HG02981 (cell line): Measurements from ENCODE around the gene LETMD1.
"Not testable (repeated sequence)": the region's sequence is repeated elsewhere in the genome, so short reads cannot be mapped to it uniquely, and the experiment has no call there.

Source experiments
- ATAC-seq: cut with Tn5 transposase; IDR thresholded peaks from one replicate; pipeline ENCODE4 v1.9.1; 2021; ENCODE audit warnings: mild to moderate bottlenecking, moderate library complexity; ENCODE audit not compliant: unreplicated experiment

The LETMD1 gene

DNA sequence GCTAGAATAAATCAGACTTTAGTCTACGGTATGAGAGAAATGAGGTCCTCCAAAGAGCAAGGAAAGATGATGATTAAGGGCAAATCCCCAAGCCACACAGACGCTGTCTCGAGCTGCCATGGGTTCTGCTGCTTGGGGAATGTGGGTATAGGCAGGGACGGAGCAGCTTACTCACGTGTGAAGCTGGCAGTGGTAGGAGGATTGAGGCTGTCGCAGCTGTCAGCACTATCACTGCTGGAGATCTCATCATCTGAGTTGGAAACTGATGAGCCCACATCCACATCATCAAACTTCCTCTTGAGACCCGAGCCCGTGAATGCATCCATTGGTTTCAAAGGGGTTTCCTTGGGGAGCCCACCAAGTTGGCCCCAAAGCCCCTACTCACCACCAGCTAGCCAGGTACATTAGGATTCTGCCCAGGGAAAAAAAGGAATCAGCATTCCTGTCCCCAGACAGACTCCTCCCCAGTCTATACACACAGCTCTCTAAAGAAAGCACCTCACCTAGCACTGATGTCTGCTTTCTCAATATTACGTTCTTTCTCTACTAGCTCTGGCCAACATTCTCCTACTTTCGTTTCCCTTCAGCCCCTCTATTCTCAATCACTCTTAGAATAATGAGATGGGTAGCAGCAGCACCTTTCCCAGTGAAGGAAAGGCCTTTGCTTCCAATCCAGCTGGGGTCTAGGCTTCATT is 28.3 kb downstream of the LETMD1 start:
- ATAC-seq: no peak

DNA sequence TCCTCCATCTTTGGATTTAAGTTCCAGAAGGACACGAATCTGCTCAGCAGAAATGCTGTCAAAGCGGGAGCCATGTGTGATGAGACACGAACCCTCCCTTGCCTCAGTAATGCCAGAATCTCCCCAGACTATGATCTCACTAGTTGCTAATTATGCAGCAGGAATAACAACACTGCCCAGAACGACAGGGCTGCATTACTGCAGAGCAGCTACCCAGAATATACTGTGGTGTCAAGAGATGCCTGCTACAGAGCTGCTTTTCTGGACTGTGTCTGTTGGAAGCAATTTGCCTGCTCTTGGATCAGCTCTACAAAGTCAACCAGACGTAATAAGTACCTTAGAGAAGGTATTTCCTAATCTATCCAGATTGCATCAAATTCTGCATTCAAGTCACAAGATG is 29.8 kb downstream of the LETMD1 start:
- ATAC-seq: no peak

DNA sequence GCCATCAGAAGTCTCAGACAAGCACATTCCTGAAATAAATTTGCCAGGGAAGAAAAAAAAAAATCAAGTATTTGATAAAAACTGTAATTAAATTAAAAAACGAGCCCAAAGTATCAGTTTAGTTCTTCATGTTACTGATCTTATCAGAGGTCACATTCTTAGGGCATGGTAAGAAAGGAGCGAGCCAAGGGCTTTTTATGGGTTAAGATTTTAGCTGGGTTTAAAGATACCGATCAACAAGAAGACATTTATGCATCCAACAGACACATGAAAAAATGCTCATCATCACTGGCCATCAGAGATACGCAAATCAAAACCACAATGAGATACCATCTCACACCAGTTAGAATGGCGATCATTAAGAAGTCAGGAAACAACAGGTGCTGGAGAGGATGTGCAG is 30.2 kb downstream of the LETMD1 start:
- not testable (repeated sequence) for ATAC-seq

DNA sequence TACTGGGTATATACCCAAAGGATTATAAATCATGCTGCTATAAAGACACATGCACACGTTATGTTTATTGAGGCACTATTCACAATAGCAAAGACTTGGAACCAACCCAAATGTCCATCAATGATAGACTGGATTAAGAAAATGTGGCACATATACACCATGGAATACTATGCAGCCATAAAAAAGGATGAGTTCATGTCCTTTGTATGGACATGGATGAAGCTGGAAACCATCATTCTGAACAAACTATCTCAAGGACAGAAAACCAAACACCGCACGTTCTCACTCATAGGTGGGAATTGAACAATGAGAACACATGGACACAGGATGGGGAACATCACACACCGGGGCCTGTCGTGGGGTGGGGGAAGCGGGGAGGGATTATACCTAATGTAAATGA is 30.7 kb downstream of the LETMD1 start:
- not testable (repeated sequence) for ATAC-seq

DNA sequence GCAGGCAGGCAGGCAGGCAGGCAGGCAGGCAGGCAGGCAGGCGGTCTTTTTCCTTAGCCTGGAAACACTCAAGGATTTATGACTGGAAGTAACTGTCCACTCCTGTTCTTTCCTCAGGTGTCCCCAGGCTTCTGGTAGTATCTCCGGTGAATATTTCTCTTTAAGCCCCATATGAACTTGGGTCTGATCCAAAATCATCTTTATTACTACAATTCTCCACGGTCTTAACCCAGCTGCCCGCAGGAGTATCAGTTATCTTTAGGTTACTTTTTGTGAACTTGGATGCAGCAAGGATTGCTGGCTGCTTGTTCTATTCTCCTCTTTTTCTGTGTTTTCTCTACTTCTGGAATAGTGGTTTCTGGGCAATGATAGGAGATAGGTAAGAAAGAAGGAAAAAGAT is 32.0 kb downstream of the LETMD1 start:
- no peak for ATAC-seq

DNA sequence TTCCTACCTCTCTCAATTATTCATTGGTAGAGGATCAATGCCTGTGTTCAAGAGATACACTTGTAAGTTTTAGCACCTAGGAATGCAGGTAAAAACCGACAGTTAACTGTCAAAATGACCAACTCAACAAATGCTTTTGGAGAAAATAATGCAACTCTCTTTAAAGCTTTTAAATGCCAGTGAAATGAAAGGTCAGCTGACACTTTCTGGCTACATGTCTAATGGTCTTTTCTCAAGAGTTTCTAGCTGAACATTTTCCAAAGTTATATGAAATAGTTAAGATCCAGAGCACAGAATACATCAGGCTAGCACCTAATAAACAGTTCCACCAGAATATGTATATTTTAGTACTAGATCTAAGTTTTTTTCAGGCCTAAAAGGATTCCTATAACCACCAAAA is 33.3 kb downstream of the LETMD1 start:
- no peak for ATAC-seq

DNA sequence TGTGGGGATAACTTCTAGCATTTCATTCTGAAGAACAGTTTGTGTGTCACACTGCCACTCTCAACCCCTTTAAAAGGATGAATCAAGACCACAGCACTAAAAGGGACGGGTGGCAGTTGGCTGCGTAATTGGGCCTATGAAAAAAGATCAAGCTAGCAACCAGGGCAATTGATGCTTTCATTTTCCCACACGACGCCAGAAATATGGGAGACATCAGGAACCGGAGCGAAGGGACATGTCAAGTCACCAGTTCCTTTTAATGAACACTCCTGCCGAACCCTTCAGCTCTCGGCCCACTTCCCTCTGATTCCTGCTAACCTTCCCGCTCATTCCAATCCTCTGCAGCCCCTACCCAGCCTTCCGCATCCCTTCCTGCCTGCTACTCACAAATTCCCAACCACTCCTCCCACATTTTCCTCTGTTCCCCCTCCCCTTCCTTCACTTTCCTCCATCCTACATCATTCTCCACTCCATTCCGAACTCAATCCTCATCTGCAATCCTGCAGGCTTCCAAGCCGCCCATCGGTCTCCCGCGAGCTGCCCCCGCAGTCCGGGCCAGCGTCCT is 34.5 kb downstream of the LETMD1 start:
- ATAC-seq: no peak

DNA sequence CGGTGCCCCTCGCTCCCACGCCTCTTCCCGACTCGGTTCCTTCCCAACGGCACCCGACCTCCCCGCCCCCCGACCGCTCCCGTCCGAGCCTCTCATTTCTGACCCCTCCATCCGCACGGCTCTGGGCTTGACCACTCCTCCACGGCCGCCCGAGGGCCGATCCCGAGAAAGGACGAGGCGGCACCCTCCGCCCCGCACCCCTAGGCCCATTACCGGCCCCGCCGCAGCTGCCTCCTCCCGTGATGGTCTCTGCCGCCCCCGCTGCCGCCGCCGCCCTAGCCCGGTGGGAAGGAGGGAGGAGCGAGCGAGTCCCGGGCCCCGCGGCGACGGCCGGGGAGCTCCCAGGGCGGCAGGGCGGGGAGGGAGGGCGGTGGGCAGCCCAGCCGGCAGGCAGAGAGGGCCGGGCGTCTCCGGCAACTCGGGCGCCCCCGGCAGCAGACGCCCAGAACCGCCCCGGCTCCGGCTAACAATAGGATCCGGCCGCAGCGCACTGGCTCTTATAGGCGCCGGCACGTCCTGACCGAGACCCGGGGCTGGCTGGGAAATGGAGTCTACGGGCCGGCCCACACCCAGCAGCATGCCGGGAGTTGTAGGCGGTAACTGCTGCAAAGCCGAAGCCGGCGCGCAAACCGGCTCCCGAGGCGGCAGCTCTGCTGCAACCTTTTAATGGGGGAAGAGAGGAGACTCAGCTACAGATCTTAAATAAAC is 35.2 kb downstream of the LETMD1 start, which contains the start of gene CSRNP2:
CSRNP2 (minus strand) TSS at position 471 of the 708 bp plus-strand sequence. CDS start 7,035 bp downstream, outside the sequence.
- peak; percentile 98 for ATAC-seq

DNA sequence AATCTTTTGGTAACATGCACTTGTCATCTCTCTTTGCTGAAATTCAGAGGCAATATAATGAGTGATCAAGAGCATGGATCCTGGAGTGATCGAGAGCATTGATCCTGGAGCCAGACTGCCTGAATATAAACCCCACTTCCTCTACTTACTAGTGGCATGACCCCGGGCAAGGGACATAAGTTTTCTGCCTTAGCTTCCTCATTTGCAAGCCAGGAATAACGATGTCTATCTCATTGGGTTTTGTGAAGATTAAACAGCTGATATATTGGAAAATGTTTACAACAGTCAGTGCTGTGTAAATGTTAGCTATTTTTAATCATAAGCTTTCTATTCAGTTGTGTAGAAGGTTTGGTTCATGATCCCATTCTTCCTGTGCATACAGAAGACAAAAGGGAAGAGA is 37.6 kb downstream of the LETMD1 start:
- ATAC-seq: no peak

DNA sequence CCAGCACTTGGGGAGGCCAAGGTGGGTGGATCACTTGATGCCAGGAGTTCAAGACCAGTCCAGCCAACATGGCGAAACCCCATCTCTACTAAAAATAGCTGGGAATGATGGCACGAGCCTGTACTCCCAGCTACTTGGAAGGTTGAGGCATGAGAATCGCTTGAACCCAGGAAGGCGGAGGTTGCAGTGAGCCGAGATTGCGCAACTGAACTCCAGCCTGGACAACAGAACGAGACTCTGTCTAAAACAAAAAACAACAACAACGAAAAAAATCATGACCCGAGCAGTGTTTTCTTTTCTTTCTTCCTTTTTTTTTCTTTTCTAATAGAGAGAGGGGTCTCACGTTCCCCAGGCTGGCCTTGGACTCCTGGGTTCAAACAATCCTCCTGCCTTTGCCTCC is 38.8 kb downstream of the LETMD1 start:
- ATAC-seq: no peak

DNA sequence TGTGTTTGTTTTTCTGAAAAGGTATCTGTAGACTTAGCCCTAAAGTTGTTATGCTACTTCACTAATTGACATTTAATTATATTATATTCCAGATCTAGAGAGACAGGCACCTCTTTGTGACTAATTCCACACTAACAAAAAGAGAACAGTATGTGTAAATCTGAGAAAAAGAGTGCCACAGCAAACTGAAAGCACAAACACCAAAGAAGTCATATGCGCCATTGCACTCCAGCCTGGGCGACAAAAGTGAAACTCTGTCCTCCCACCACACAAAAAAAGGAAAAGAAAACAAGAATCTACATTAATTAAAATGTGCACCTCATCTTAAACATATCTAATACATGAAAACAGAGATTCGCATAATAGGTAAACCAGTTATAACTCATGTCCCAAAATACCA is 39.7 kb downstream of the LETMD1 start:
- ATAC-seq: no peak

DNA sequence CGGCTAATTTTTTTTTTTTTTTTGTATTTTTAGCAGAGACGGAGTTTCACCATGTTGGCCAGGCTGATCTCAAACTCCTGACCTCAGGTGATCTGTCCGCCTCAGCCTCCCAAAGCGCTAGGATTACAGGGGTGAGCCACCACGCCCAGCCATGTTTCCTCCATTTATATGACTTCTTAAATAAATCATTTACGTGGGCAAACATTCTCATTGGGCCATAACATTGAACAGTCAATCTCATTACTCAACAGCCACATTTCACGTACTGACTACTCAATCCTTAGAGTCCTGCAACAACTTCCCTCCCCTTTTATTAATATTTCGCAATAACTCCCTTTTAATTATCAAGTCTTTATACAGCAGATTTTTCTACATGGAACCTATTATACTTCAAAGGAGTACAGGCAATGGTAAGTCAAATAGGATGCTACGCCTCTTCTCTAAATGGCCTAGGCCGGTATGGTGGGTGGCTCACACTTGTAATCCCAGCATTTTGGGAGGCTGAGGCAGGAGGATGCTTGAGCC is 42.6 kb downstream of the LETMD1 start:
- ATAC-seq: no peak

DNA sequence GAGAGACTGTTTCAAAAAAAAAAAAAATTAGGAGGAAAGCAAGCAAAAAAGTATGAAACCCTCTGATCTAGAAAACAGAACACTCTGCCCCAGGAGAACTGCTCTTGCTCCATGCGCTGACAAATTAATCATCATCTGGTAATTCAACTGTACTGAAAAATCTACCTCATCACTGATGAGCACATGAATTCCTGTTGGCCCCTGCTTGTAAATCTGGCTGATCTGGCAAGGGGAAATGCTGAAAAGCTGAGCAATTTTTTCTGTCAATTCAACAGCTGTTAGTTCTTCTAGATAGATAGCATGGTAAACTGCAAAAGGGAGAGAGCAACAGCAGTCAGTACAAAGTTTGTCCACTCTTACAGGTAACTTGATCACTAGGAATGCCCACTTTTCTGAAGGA is 50.5 kb downstream of the LETMD1 start:
- no peak for ATAC-seq

DNA sequence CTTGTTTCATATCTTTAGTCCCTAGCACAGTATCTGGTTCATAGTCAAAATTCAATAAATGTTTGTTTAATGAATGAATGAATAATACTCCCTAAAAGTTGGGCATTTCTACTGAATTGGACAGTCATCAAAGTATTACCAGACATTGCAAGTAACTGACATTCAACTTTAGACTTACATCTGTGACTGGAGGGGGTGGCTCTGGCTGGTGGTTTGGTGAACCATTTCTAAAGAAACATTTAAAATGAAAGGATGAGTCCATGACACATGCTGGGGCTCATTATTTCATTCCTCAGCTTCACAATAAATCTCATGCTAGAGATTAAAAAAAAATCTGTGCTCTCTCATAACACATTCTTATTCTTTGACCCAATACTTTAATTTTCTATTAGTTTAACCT is 55.9 kb downstream of the LETMD1 start:
- no peak for ATAC-seq

DNA sequence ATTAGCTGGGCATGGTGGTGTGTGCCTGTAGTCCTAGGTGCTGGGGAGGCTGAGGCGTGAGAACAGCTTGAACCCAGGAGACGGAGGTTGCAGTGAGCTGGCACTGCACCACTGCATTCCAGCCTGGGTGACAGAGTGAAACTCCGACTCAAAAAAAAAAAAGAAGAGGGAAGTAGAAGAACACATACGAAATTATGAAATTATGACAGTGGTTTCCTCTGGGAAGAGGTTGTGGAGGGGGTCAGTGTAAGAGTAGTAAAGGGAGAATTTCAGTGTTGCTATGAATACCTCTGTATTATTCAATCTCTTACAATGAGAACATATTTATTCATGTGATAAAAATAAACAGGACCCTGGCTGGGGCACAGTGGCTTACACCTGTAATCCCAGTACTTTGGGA is 60.0 kb downstream of the LETMD1 start:
- ATAC-seq: no peak
